Hepatocyte (in vitro differentiated cells): ENCODE data around the gene CELA2B.

ENCODE experiments used
- EZH2 ChIP-seq: fragments of 200-600 bp; sonication (generic); IDR thresholded peaks from 2 replicates; pipeline ENCODE4 v1.6.1; 2016; ENCODE audit warnings: antibody characterized with exemption, mild to moderate bottlenecking, borderline replicate concordance
- EZH2phosphoT487 ChIP-seq: fragments of 200-600 bp; sonication (generic); IDR thresholded peaks from one replicate; pipeline ENCODE4 v1.6.1; 2018; ENCODE audit warnings: antibody characterized with exemption, mild to moderate bottlenecking, low read depth, moderate library complexity; ENCODE audit not compliant: unreplicated experiment, severe bottlenecking
- TF ChIP-seq, protein P1 (sequence below): fragments of 200-600 bp; sonication (generic); IDR thresholded peaks from 2 replicates; pipeline ENCODE4 v1.5.1; 2016; ENCODE audit warnings: antibody characterized with exemption, mild to moderate bottlenecking; ENCODE audit not compliant: poor library complexity

DNA sequence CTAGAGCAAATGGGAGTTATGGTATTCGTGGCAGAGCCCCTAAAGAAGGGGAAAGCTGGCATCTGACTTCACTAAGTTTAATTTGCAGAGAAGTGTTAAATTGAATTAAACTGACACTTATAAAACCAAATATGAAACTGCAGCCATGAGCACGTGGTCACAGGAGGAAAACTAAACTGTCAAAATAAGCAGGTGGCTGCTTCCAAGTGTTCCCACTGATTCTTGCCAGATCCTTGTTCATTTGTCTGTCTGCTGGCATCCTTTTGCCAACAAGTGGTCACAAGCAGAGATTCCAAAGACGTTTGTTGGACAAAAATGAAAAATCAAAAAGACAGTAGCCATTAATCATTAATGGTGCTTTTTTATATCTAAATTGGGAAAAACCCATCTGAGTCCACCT is 6.5 kb upstream of the CELA2B start:
- TF ChIP-seq EZH2phosphoT487 (no peak), EZH2 (no peak)
- TF ChIP-seq, protein P1, sequence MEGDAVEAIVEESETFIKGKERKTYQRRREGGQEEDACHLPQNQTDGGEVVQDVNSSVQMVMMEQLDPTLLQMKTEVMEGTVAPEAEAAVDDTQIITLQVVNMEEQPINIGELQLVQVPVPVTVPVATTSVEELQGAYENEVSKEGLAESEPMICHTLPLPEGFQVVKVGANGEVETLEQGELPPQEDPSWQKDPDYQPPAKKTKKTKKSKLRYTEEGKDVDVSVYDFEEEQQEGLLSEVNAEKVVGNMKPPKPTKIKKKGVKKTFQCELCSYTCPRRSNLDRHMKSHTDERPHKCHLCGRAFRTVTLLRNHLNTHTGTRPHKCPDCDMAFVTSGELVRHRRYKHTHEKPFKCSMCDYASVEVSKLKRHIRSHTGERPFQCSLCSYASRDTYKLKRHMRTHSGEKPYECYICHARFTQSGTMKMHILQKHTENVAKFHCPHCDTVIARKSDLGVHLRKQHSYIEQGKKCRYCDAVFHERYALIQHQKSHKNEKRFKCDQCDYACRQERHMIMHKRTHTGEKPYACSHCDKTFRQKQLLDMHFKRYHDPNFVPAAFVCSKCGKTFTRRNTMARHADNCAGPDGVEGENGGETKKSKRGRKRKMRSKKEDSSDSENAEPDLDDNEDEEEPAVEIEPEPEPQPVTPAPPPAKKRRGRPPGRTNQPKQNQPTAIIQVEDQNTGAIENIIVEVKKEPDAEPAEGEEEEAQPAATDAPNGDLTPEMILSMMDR = no peak
